Parathyroid adenoma (tissue), 2 donors: ENCODE data around the gene RNF212B.
"Not testable (repeated sequence)": the region's sequence is repeated elsewhere in the genome, so short reads cannot be mapped to it uniquely, and the experiment has no call there.

Source experiments
- H2AFZ ChIP-seq: fragments of 300-600 bp; sonication (generic); one replicate; pipeline ENCODE4 v1.7.0; 2017; ENCODE audit warnings: antibody characterized with exemption, mild to moderate bottlenecking
- H3K27ac ChIP-seq: fragments of 300-600 bp; sonication (generic); one replicate; pipeline ENCODE4 v1.7.0; 2017
- H3K27me3 ChIP-seq: fragments of 300-600 bp; sonication (generic); one replicate; pipeline ENCODE4 v1.7.0; 2017; ENCODE audit warnings: low read length; ENCODE audit not compliant: control insufficient read depth, insufficient read depth
- H3K36me3 ChIP-seq: fragments of 300-600 bp; sonication (generic); one replicate; pipeline ENCODE4 v1.7.0; 2017; ENCODE audit warnings: low read length; ENCODE audit not compliant: control insufficient read depth, insufficient read depth
- H3K4me1 ChIP-seq: fragments of 300-600 bp; sonication (generic); one replicate; pipeline ENCODE4 v1.7.0; 2017; ENCODE audit warnings: control low read depth
- H3K4me2 ChIP-seq: fragments of 300-600 bp; sonication (generic); one replicate; pipeline ENCODE4 v1.7.0; 2017; ENCODE audit warnings: low read length
- H3K4me3 ChIP-seq: fragments of 300-600 bp; sonication (generic); one replicate; pipeline ENCODE4 v1.7.0; 2017; ENCODE audit warnings: low read depth, low read length
- H3K79me2 ChIP-seq: fragments of 300-600 bp; sonication (generic); one replicate; pipeline ENCODE4 v1.7.0; 2017; ENCODE audit warnings: control low read depth
- H3K9ac ChIP-seq: fragments of 300-600 bp; sonication (generic); one replicate; pipeline ENCODE4 v1.7.0; 2017; ENCODE audit warnings: mild to moderate bottlenecking
- H3K9me3 ChIP-seq: fragments of 300-600 bp; sonication (generic); one replicate; pipeline ENCODE4 v1.7.0; 2017; ENCODE audit warnings: low read length; ENCODE audit not compliant: control insufficient read depth
- CTCF ChIP-seq: fragments of 300-600 bp; sonication (generic); IDR thresholded peaks from one replicate; pipeline ENCODE4 v1.7.0; 2017; ENCODE audit warnings: antibody characterized with exemption, mild to moderate bottlenecking
- donor health status: primary hyperparathyroidism.

RNF212B gene

DNA sequence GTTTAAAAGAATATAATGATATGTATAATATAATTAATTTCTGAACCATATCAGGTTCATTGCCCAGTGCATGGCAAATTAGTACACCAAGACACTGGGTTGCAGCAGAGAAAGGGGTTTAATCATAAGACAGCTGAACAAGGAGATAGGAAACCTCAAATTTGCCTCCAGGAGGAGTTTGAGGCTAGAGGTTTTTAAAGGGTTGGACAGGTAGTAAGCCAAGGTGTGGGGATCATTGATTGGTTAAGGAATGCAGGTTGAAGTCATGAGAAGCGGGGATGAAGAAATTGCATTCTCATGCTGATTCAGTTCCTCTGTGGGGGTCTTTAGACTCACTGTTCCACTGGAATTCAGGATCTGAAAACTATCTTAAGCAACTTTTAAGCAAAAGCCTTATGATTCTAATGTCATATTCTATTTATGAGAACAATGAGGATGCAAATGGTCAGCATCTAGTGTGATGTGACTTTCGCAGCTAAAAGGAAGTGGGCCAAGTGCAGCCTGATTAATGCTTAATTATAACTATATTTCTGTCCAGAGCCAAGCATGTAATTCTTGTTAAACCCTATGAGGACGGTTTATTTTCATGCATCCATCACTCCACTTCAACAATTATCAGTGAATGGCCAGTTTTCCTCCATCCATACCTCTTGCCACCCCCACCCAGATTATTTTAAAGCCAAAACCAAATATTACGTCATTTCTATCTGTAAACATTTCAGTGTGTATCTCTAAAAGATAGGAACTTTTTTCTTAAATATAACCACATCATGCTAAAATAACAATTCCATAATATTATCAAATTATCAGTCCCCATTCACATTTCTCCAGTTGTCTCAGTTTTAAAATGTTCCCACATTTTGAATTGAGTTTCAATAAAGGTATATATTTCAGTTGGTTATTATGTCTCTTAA is 14.9 kb downstream of the RNF212B start:
- Histone ChIP-seq H3K79me2 (no peaks in the 10 kb centered on the region), H2AFZ (no peak overlapping the region), H3K4me1 (no peaks in the 10 kb centered on the region), H3K36me3 (no peaks in the 10 kb centered on the region), H3K9ac (no peak overlapping the region), H3K4me3 (no peak overlapping the region), H3K4me2 (no peak overlapping the region), H3K27me3 (no peaks in the 10 kb centered on the region), H3K27ac (no peak overlapping the region), H3K9me3 (no peaks in the 10 kb centered on the region)
- no peak for TF ChIP-seq CTCF

GRCh38 chr14:23258256-23258655 is 20.5 kb downstream of the RNF212B start:
- Histone ChIP-seq H3K27me3 (no peaks in the 10 kb centered on the region), H3K9me3 (no peaks in the 10 kb centered on the region), H3K36me3 (no peaks in the 10 kb centered on the region), H3K4me3 (no peak overlapping the region), H2AFZ (no peak overlapping the region), H3K4me2 (no peak overlapping the region), H3K4me1 (no peaks in the 10 kb centered on the region), H3K79me2 (no peaks in the 10 kb centered on the region), H3K27ac (no peak overlapping the region), H3K9ac (no peak overlapping the region)
- no peak for TF ChIP-seq CTCF

DNA sequence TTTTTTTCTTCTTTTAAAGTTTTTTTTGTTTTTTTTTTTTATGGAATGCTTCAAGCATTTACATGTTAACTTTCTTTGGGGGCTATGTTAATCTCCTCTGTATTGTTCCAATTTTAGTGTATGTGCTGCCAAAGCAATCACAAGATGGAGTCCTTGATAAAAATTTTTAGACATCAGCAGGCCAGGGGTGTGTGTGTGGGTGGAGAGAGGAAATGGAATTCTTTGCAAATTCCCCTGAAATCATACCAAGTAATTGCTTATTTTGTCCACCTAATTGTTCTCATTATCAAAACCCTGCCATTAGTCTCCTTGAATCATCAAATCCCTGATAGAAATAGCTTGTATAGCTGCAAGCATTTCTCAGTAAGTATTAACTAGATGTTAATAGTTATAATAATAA is 21.7 kb downstream of the RNF212B start:
- H3K4me2 ChIP-seq, result no peak overlapping the region
- no peak overlapping the region for H3K4me3 ChIP-seq
- no peaks in the 10 kb centered on the region for H3K4me1 ChIP-seq
- no peak overlapping the region for H2AFZ ChIP-seq
- no peaks in the 10 kb centered on the region for H3K9me3 ChIP-seq
- H3K36me3 ChIP-seq, result no peaks in the 10 kb centered on the region
- TF ChIP-seq CTCF, result no peak
- H3K27ac ChIP-seq, result no peak overlapping the region
- no peaks in the 10 kb centered on the region for H3K27me3 ChIP-seq
- H3K9ac ChIP-seq, result no peak overlapping the region
- H3K79me2 ChIP-seq, result no peaks in the 10 kb centered on the region

DNA sequence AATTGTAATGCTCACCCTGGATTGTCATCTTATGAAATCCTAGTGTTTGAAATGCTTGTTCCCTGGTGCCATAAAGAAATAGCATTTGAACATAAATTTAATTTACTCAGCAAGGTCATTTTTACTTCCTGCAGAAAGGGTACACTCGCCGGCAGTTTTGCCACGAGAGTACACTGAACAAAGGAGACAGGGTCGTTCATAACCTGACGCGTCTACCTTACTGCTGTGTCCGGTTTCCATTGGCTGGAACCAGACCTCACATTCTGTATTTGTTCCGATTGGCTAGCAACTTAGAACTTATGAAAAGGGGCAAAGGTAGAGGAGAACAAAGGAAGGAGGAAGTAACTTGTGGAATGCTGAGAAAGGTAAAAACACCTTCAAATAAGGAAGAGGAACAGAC is 23.1 kb downstream of the RNF212B start:
- H3K4me1 ChIP-seq, H3K27me3 ChIP-seq, H3K79me2 ChIP-seq, H3K36me3 ChIP-seq, H2AFZ ChIP-seq, H3K9ac ChIP-seq, H3K27ac ChIP-seq, H3K4me3 ChIP-seq, H3K4me2 ChIP-seq, H3K9me3 ChIP-seq: not testable (repeated sequence)

DNA sequence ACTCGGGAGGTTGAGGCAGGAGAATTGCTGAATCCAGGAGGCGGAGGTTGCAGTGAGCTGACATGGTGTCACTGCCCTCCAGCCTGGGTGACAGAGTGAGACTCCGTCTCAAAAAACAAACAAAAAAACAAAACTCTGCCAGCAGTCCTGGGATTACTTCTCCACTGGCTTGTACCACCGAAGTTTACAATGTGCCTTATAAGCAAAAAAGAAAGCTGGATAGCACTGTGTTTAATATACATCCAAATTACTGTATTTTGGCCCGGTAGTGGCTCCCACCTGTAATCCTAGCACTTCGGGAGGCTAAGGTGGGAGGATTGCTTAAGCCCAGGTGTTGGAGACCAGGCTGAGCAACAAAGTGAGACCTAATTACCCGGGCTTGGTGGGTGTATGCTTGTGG is 31.5 kb downstream of the RNF212B start:
- H3K79me2 ChIP-seq, result peaks cover 2% of the 10 kb centered on the region
- no peaks in the 10 kb centered on the region for H3K27me3 ChIP-seq
- no peak for TF ChIP-seq CTCF
- H3K9me3 ChIP-seq, result no peaks in the 10 kb centered on the region
- H2AFZ ChIP-seq, result no peak overlapping the region
- no peak overlapping the region for H3K27ac ChIP-seq
- no peak overlapping the region for H3K9ac ChIP-seq
- H3K36me3 ChIP-seq, result no peaks in the 10 kb centered on the region
- no peaks in the 10 kb centered on the region for H3K4me1 ChIP-seq
- no peak overlapping the region for H3K4me3 ChIP-seq
- no peak overlapping the region for H3K4me2 ChIP-seq
